Measurements from ENCODE around the gene ELMO1. TPM values are rescaled to one million over a fixed set of nuclear protein-coding genes. Genes with fewer than 3 reads are reported as not detected.

Gene ELMO1
- total and polyA plus RNA-seq, 2 of the 13 experiments (the other 11 are each of a cell fraction or from before 2014, with no cell fraction given) = 0.11 to 0.17 TPM

- intact Hi-C loops (cut with micrococcal nuclease; ENCODE audit: unreplicated experiment) = loop anchor here (5.0 to 10.0 kb wide), 2 partner anchors 55 to 593 kb away; partner anchors contain the start of gene ANLN
- no TSS peak for BruUV-seq (replicated peaks)
- Histone ChIP-seq H2AFZ (ENCODE audit: low read length) (no peak overlapping the region), H4K20me1 (ENCODE audit: insufficient read depth, low read length) (no peaks in the 10 kb centered on the region), H3K9me3 (ENCODE audit: low read length) (no peaks in the 10 kb centered on the region), H3K36me3 (replicated peaks in 1 of 2; ENCODE audit: control insufficient read depth in 1 of 2, insufficient read depth in 2 of 2, low read length in 2 of 2) (no peaks in the 10 kb centered on the region), H3K27ac (ENCODE audit: extremely low read length, insufficient read depth, low read length) (no peak overlapping the region), H3K9ac (ENCODE audit: insufficient read depth, low read depth, low read length) (no peak overlapping the region), H3K4me1 (ENCODE audit: insufficient read depth, low read length) (peaks cover 54% of the 10 kb centered on the region), H3K79me2 (ENCODE audit: insufficient read depth, low read length) (no peaks in the 10 kb centered on the region), H3K4me2 (ENCODE audit: low read depth, low read length) (no peak overlapping the region), H3K27me3 (ENCODE audit: control insufficient read depth in 1 of 2, insufficient read depth in 2 of 2, low read length in 2 of 2) (no peaks in the 10 kb centered on the region), H3K4me3 (replicated peaks in 1 of 3; ENCODE audit: insufficient read depth in 1 of 3, low read depth in 2 of 3, low read length in 3 of 3) (no peak overlapping the region)
- DNase-seq (ENCODE audit: low spot score) (no peak), FAIRE-seq (no peak), ATAC-seq (no peak)
- CTCF ChIA-PET (ENCODE audit: low intra/inter-chr PET ratio, low total read pairs) = no interaction called here
- TF ChIP-seq BCL3 (CRISPR knock-in tag; IDR thresholded peaks at IDR 0.05) = no peak
- TF ChIP-seq TCF7L2 (IDR thresholded peaks at IDR 0.05; ENCODE audit: low read depth, low read length) = no peak
- TF ChIP-seq HHEX (CRISPR knock-in tag; IDR thresholded peaks at IDR 0.05) = no peak
- no peak for TF ChIP-seq LCORL (IDR thresholded peaks at IDR 0.05)
- TF ChIP-seq LCORL (CRISPR knock-in tag; IDR thresholded peaks at IDR 0.05) = no peak
- no peak for TF ChIP-seq ZNF562 (CRISPR knock-in tag; IDR thresholded peaks at IDR 0.05; ENCODE audit: borderline replicate concordance)
- TF ChIP-seq ZNF670 (CRISPR knock-in tag; IDR thresholded peaks at IDR 0.05; ENCODE audit: borderline replicate concordance) = no peak
- no peak for TF ChIP-seq ZNF737 (CRISPR knock-in tag; IDR thresholded peaks at IDR 0.05; ENCODE audit: borderline replicate concordance)
- TF ChIP-seq XRCC5 (optimal IDR thresholded peaks at IDR 0.05; ENCODE audit: low read length) = no peak
- no peak for TF ChIP-seq U2AF2 (IDR thresholded peaks at IDR 0.05; ENCODE audit: low read depth, low read length)
- TF ChIP-seq ZMAT3 (CRISPR knock-in tag; conservative IDR thresholded peaks at IDR 0.05) = no peak
- no peak for TF ChIP-seq TSC22D2 (CRISPR knock-in tag; IDR thresholded peaks at IDR 0.05; ENCODE audit: borderline replicate concordance)
- TF ChIP-seq KLF9 (CRISPR knock-in tag; IDR thresholded peaks at IDR 0.05; ENCODE audit: low read depth) = no peak
- WGBS (ENCODE audit: low lambda C conversion rate) = 98% methylated on average over 3 of the region's 3 CpGs
- in situ Hi-C loops (cut with HindIII; ENCODE audit: extremely low pct_ligation_motif_present, low pct_unique_long_range_greater_than_20kb) = loop anchor here (5.0 kb wide), 1 partner anchor 202 kb away; no protein-coding TSS in a partner anchor
- POLR2A ChIA-PET = interaction anchor here (8.1 kb wide), 1 partner anchor 8 kb away, joined by 112 read pairs; no protein-coding TSS in a partner anchor
Measured at GRCh38 chr7:36979810-36980248, 468.8 kb downstream of the ELMO1 start.

Data from HepG2 (cell line).